Mammary epithelial cell (primary cell): ENCODE data around the gene DIPK1B.

Experiments
- CTCF ChIP-seq, 2 donors: IDR thresholded peaks in 1 of 2; conservative IDR thresholded peaks in 1 of 2; 2 replicates each; pipeline ENCODE4 v1.5.1; 2011 to 2012; ENCODE audit warnings: inconsistent platforms in 2 of 2, low read length in 2 of 2, mild to moderate bottlenecking in 2 of 2, control low read depth in 1 of 2, low read depth in 1 of 2; ENCODE audit not compliant: insufficient read depth in 1 of 2; ENCODE audit errors: extremely low read depth in 1 of 2
- EZH2 ChIP-seq: IDR thresholded peaks from 2 replicates; pipeline ENCODE4 v1.6.1; 2012; ENCODE audit warnings: low read length, inconsistent platforms, borderline replicate concordance

GRCh38 chr9:136723362-136723976, 11.1 kb downstream of the DIPK1B start:
- TF ChIP-seq CTCF (conservative IDR thresholded peaks at IDR 0.05 in 1 of 2, IDR thresholded peaks at IDR 0.05 in 1 of 2; ENCODE audit: extremely low read depth in 1 of 2, insufficient read depth in 1 of 2, low read depth in 1 of 2, low read length in 2 of 2) (no peak), EZH2 (no peak)
